GM12878 (cell line): ENCODE data around the gene BTNL9. TPM values are rescaled to one million over a fixed set of nuclear protein-coding genes. Genes with fewer than 3 reads are reported as not detected.

Experiments used
- ATAC-seq: fragments of 200-7000 bp; cut with Tn5 transposase; 3 replicates; pipeline ENCODE4 v1.9.1; 2020; ENCODE audit warnings: mild to moderate bottlenecking, moderate library complexity
- BruUV-seq: library from RNA; stranded (reverse); fragments of 400-500 nt; replicated peaks from 2 replicates; lab custom pipeline; 2021; lab: Mats Ljungman, UMichigan
- CTCF ChIA-PET: fragments of 300-600 bp; sonication (Branson Sonifier 250); formaldehyde crosslinking; extraction: SDS; loops from one replicate; lab custom pipeline; 2021; ENCODE audit warnings: inconsistent platforms; lab: Yijun Ruan, JAX
- POLR2A ChIA-PET: fragments of 350-600 bp; formaldehyde crosslinking; extraction: SDS; loops from one replicate; lab custom pipeline; 2021; ENCODE audit warnings: inconsistent platforms; lab: Charles Lee
- RAD21 ChIA-PET: fragments of 300-600 bp; sonication (Branson Sonifier 250); formaldehyde crosslinking; loops from one replicate; lab custom pipeline; 2023; ENCODE audit warnings: antibody characterized with exemption; ENCODE audit not compliant: unreplicated experiment; lab: Charles Lee
- SMC1A ChIA-PET: fragments of 300-600 bp; sonication (Branson Sonifier 250); formaldehyde crosslinking; loops from one replicate; lab custom pipeline; 2023; ENCODE audit not compliant: unreplicated experiment, uncharacterized antibody; lab: Charles Lee
- DNase-seq: peaks from one replicate; pipeline ENCODE4 v3.0.0-alpha.2; 2011; ENCODE audit warnings: low read depth, low spot score
- FAIRE-seq: peaks from 3 replicates; lab custom pipeline; 2011; peaks lifted over from hg19 to GRCh38; lab: Jason Lieb, UNC
- H2AFZ ChIP-seq: 2 replicates; pipeline ENCODE4 v1.6.0; 2011; ENCODE audit warnings: low read depth, low read length, control low read depth; ENCODE audit not compliant: control insufficient read depth
- H3K27ac ChIP-seq: 2 replicates; pipeline ENCODE4 v1.5.1; 2011; ENCODE audit warnings: control low read depth; ENCODE audit not compliant: control insufficient read depth, insufficient read depth
- H3K27me3 ChIP-seq, 2 experiments: replicated peaks in 1 of 2; 2 replicates each; pipeline versions ENCODE4 v1.6.0 to v1.6.1; 2011; ENCODE audit warnings: low read length in 1 of 2; ENCODE audit not compliant: control insufficient read depth in 2 of 2, insufficient read depth in 2 of 2
- H3K36me3 ChIP-seq, 2 experiments: 2 replicates each; pipeline ENCODE4 v1.5.1; 2011; ENCODE audit warnings: low read length in 1 of 2; ENCODE audit not compliant: control insufficient read depth in 2 of 2, insufficient read depth in 2 of 2
- H3K4me1 ChIP-seq: 2 replicates; pipeline ENCODE4 v1.6.1; 2011; ENCODE audit warnings: mild to moderate bottlenecking, low read length, moderate library complexity, mixed read lengths; ENCODE audit not compliant: control insufficient read depth, insufficient read depth
- H3K4me2 ChIP-seq: 2 replicates; pipeline ENCODE4 v1.6.0; 2011; ENCODE audit warnings: control low read depth; ENCODE audit not compliant: control insufficient read depth, insufficient read depth
- H3K4me3 ChIP-seq: fragments of 200-600 bp; sonication (generic); 2 replicates; pipeline ENCODE4 v1.5.1; 2016
- H3K79me2 ChIP-seq: 2 replicates; pipeline ENCODE4 v1.6.0; 2011; ENCODE audit warnings: low read length; ENCODE audit not compliant: control insufficient read depth, insufficient read depth
- H3K9ac ChIP-seq: 2 replicates; pipeline ENCODE4 v1.8.0; 2011; ENCODE audit warnings: low read length, control low read depth, mixed read lengths; ENCODE audit not compliant: control insufficient read depth, insufficient read depth
- H3K9me3 ChIP-seq: replicated peaks from 3 replicates; pipeline ENCODE4 v1.5.1; 2011; ENCODE audit warnings: mild to moderate bottlenecking, low read length; ENCODE audit not compliant: control insufficient read depth, insufficient read depth
- H4K20me1 ChIP-seq: 2 replicates; pipeline ENCODE4 v1.6.0; 2011; ENCODE audit not compliant: control insufficient read depth, insufficient read depth
- ATF3 ChIP-seq: IDR thresholded peaks from 2 replicates; pipeline ENCODE4 v1.6.1; 2011; ENCODE audit warnings: low read depth, mild to moderate bottlenecking, low read length, moderate library complexity, borderline replicate concordance; ENCODE audit errors: extremely low read depth
- CBFB ChIP-seq: IDR thresholded peaks from 2 replicates; pipeline ENCODE4 v1.6.1; 2016; ENCODE audit warnings: antibody characterized with exemption, low read depth
- FOXK2 ChIP-seq: fragments of 450-650 bp; IDR thresholded peaks from 2 replicates; pipeline ENCODE4 v1.6.1; 2017; ENCODE audit warnings: mild to moderate bottlenecking, moderate library complexity
- PML ChIP-seq: IDR thresholded peaks from 2 replicates; pipeline ENCODE4 v1.6.1; 2012; ENCODE audit warnings: low read length, inconsistent platforms
- RELB ChIP-seq: fragments of 450-650 bp; IDR thresholded peaks from 2 replicates; pipeline ENCODE4 v1.6.1; 2017; ENCODE audit warnings: low read depth, mild to moderate bottlenecking, moderate library complexity
- WGBS: methylation state at CpG from one replicate; pipeline ENCODE4 v1.1.6; 2016; ENCODE audit warnings: low lambda C conversion rate; ENCODE audit not compliant: insufficient replicate concordance, insufficient coverage; ENCODE audit errors: missing lambda C conversion rate; 5-methylcytosine and 5-hydroxymethylcytosine counted together
- in situ Hi-C: fragments of 300-500 bp; cut with MboI; formaldehyde crosslinking; loops from 9 replicates; pipeline ENCODE4 v1.14.3; 2018; ENCODE audit warnings: mixed read lengths
- intact Hi-C: fragments of 100-400 bp; cut with micrococcal nuclease; formaldehyde crosslinking; loops from one replicate; pipeline ENCODE4 v1.14.2; 2022; ENCODE audit not compliant: unreplicated experiment
- polyA plus RNA-seq, 11 experiments: library from polyadenylated mRNA; depleted of rRNA in 4 of 11; unstranded in 6 of 11; stranded (reverse) in 5 of 11; fragments of >200 nt; fragmentation: Nextera tagmentation in 4 of 11; fragmentation: Illumina TruSeq in 1 of 11; extraction: Ambion mirVana in 4 of 11; extraction: Trizol in 1 of 11; gene quantifications; 1 replicate in 1 of 11; 2 replicates in 10 of 11; pipeline versions ENCODE4 v1.2.1 to v1.2.3, GENCODE V29; 2011 to 2016; ENCODE audit warnings: inconsistent platforms in 2 of 11, missing spikeins in 2 of 11, low read depth in 1 of 11
- total RNA-seq, 4 experiments: library from RNA; depleted of rRNA in 3 of 4; stranded (reverse); fragments of >200 nt in 3 of 4; fragmentation: Illumina TruSeq in 1 of 4; extraction: Trizol in 1 of 4; gene quantifications; 2 replicates each; pipeline versions ENCODE4 v1.2.1 to v1.2.3, GENCODE V29; 2013 to 2021

BTNL9 gene
- total and polyA plus RNA-seq, 10 of the 15 experiments (the other 5 are each of a cell fraction or from before 2014, with no cell fraction given) = 0.01 to 16.5 (median 0.06) TPM; not detected in 5

- H3K9ac ChIP-seq = no peak overlapping the region
- SMC1A ChIA-PET = interaction anchor here (0.8 to 1.4 kb wide), 5 partner anchors 9 to 176 kb away, joined by 3 to 4 read pairs (median 3); no protein-coding TSS in a partner anchor
- no peaks in the 10 kb centered on the region; the same call in 2 of the 3 replicates for H3K9me3 ChIP-seq
- H3K4me1 ChIP-seq = no peaks in the 10 kb centered on the region
- POLR2A ChIA-PET = no interaction called here
- no peak overlapping the region for H2AFZ ChIP-seq
- no peaks in the 10 kb centered on the region for H3K27me3 ChIP-seq
- no peak overlapping the region for H3K4me2 ChIP-seq
- no peak overlapping the region for H3K4me3 ChIP-seq
- in situ Hi-C loops = no loop called here
- 15% methylated on average over 11 of the region's 11 CpGs for WGBS
- H3K36me3 ChIP-seq = no peaks in the 10 kb centered on the region
- no peak for FAIRE-seq
- H3K79me2 ChIP-seq = no peaks in the 10 kb centered on the region
- DNase-seq = no peak
- RAD21 ChIA-PET = interaction anchor here (2.2 kb wide), 1 partner anchor 128 kb away, joined by 7 read pairs; no protein-coding TSS in a partner anchor
- TF ChIP-seq ATF3 (no peak), RELB (no peak), CBFB (no peak), PML (no peak), FOXK2 (0 out of 2 replicates have a peak, but pooled peaks have one; percentile 17)
- TF ChIP-seq, all 136 proteins: peak for 1
- CTCF ChIA-PET = interaction anchor here (1.8 to 3.4 kb wide), 2 partner anchors 106 to 123 kb away, joined by 6 to 12 read pairs; no protein-coding TSS in a partner anchor
- Histone ChIP-seq H4K20me1 (no peaks in the 10 kb centered on the region), H3K27ac (no peak overlapping the region)
- BruUV-seq = no TSS peak
- ATAC-seq = no peak
- intact Hi-C loops = no loop called here
These were observed 4.7 kb downstream of the BTNL9 start for GRCh38 chr5:181044662-181045305.
